GDM1 (cell line): ENCODE data around the gene PSMA8.
"Not testable (repeated sequence)": the region's sequence is repeated elsewhere in the genome, so short reads cannot be mapped to it uniquely, and the experiment has no call there.

Experiments used
- DNase-seq: peaks from one replicate; lab custom pipeline; 2025; lab: John Stamatoyannopoulos, UW

The PSMA8 gene

GRCh38 chr18:26176134-26176533, 42.5 kb downstream of the PSMA8 start:
- no peak for DNase-seq

- no peak for DNase-seq
Observed at GRCh38 chr18:26181343-26181826, 47.7 kb downstream of the PSMA8 start.

GRCh38 chr18:26183395-26184112, 49.9 kb downstream of the PSMA8 start:
- DNase-seq = no peak

GRCh38 chr18:26185267-26185666, 51.6 kb downstream of the PSMA8 start:
- DNase-seq = no peak

- DNase-seq = peak; percentile 8
Observed at GRCh38 chr18:26190506-26190905, 56.8 kb downstream of the PSMA8 start.

- DNase-seq = no peak
Observed at GRCh38 chr18:26192233-26192632, 58.6 kb downstream of the PSMA8 start.

GRCh38 chr18:26196605-26197004, 62.9 kb downstream of the PSMA8 start:
- DNase-seq = no peak

- DNase-seq = not testable (repeated sequence)
Observed at GRCh38 chr18:26202001-26202400, 68.3 kb downstream of the PSMA8 start.

GRCh38 chr18:26205318-26205717, 71.6 kb downstream of the PSMA8 start:
- DNase-seq = no peak

GRCh38 chr18:26206488-26206887, 72.8 kb downstream of the PSMA8 start:
- no peak for DNase-seq

GRCh38 chr18:26207937-26208336, 74.3 kb downstream of the PSMA8 start:
- DNase-seq = no peak

GRCh38 chr18:26208977-26209376, 75.3 kb downstream of the PSMA8 start:
- no peak for DNase-seq

- DNase-seq = no peak
Observed at GRCh38 chr18:26210147-26210546, 76.5 kb downstream of the PSMA8 start.

- DNase-seq = peak; percentile 34
Observed at GRCh38 chr18:26215247-26215970, 81.7 kb downstream of the PSMA8 start.

- no peak for DNase-seq
Observed at GRCh38 chr18:26225022-26225693, 91.5 kb downstream of the PSMA8 start.

GRCh38 chr18:26225915-26226228, 92.2 kb downstream of the PSMA8 start:
- no peak for DNase-seq

- peak; percentile 89 for DNase-seq
Observed at GRCh38 chr18:26226229-26227050, 92.8 kb downstream of the PSMA8 start, which contains the start of gene TAF4B. Gene TAF4B, plus strand, starts transcription at chr18:26226445. Its CDS starts 489 bp downstream, at chr18:26226934.

- DNase-seq = no peak
Observed at GRCh38 chr18:26227051-26227670, 93.5 kb downstream of the PSMA8 start.

- no peak for DNase-seq
Observed at GRCh38 chr18:26228562-26229260, 95.0 kb downstream of the PSMA8 start.

- DNase-seq = no peak
Observed at GRCh38 chr18:26230497-26230896, 96.8 kb downstream of the PSMA8 start.

- no peak for DNase-seq
Observed at GRCh38 chr18:26233208-26233607, 99.5 kb downstream of the PSMA8 start.
